ENCODE data around the gene MAP7D3.

Gene MAP7D3

GRCh38 chrX:136185401-136186022 lies 65.7 kb downstream of the MAP7D3 start:
- H3K4me3 ChIP-seq (ENCODE audit: low read length): peak overlapping the region; percentile 1
- TF ChIP-seq CTCF (conservative IDR thresholded peaks at IDR 0.05; ENCODE audit: low read depth, low read length): no peak
- DNase-seq (ENCODE audit: low read depth): peak; percentile 72

DNA sequence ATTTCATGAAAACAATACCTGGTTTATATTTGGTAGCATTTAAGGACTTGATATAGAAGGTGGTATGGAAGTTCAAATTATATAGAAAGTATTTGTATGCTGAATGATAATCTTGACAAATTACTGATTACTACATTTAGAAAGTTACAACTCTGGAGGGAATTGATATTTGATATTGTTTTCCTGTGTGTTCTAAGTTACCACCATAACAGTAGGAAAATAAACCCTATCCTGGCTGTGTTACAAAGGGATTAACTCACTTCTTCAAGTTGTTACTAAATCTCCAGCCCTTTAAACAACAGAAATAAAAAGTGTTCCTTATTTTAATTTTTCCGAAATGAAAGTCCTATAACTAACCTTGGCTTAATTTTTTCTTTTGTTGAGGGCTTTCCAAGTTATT lies 67.3 kb downstream of the MAP7D3 start:
- no peak for DNase-seq (ENCODE audit: low read depth)
- TF ChIP-seq CTCF (conservative IDR thresholded peaks at IDR 0.05; ENCODE audit: low read depth, low read length): no peak
- no peak overlapping the region for H3K4me3 ChIP-seq (ENCODE audit: low read length)

DNA sequence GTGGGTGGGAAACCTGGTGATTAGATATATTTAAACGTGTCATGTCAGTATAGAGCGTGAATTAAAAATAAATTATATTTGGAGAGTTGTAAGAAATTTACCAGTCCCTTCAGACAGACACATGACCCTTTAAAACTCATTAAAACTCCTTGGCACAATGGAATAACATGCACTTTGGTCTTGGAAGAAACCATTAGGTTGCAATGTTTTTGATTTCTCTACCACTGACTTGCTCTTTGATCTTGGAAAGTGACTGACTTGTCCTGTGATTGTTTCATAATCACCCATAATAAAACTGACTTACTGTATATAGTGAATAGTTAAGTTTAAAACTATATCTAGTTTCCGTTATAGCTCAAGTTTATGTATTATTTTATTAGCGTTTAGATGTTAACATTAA lies 68.0 kb downstream of the MAP7D3 start:
- TF ChIP-seq CTCF (conservative IDR thresholded peaks at IDR 0.05; ENCODE audit: low read depth, low read length): no peak
- H3K4me3 ChIP-seq (ENCODE audit: low read length): no peak overlapping the region
- no peak for DNase-seq (ENCODE audit: low read depth)

- TF ChIP-seq CTCF (conservative IDR thresholded peaks at IDR 0.05; ENCODE audit: low read depth, low read length): no peak
- no peak for DNase-seq (ENCODE audit: low read depth)
- no peak overlapping the region for H3K4me3 ChIP-seq (ENCODE audit: low read length)
Observed at GRCh38 chrX:136182414-136182813, 68.8 kb downstream of the MAP7D3 start.

- no peak for TF ChIP-seq CTCF (conservative IDR thresholded peaks at IDR 0.05; ENCODE audit: low read depth, low read length)
- no peak overlapping the region for H3K4me3 ChIP-seq (ENCODE audit: low read length)
- DNase-seq (ENCODE audit: low read depth): no peak
Observed at GRCh38 chrX:136179133-136179532, 72.1 kb downstream of the MAP7D3 start.

DNA sequence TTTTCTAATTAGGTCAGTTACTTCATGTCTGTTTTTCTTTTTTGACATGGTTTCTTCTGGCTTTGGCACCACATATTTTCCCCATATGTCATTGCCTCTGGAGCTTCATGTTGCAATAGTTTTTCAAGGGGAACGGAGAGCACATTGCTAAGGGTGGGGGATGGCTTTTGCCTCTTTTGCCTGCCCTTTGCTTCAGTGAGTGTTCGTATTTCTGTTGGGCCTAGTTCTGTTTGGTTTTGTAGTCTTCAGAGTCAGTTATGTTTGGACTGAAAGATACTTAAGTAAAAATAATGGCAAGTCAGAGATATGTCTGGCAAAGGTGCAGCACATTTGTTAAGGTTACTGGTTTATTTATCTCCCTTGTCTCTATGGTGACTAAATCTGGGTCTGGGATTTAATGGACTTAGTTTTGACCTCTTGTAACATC lies 74.8 kb downstream of the MAP7D3 start:
- TF ChIP-seq CTCF (conservative IDR thresholded peaks at IDR 0.05; ENCODE audit: low read depth, low read length): no peak
- DNase-seq (ENCODE audit: low read depth): no peak
- no peak overlapping the region for H3K4me3 ChIP-seq (ENCODE audit: low read length)

- no peak overlapping the region for H3K4me3 ChIP-seq (ENCODE audit: low read length)
- no peak for TF ChIP-seq CTCF (conservative IDR thresholded peaks at IDR 0.05; ENCODE audit: low read depth, low read length)
- DNase-seq (ENCODE audit: low read depth): no peak
Observed at GRCh38 chrX:136171420-136171819, 79.8 kb downstream of the MAP7D3 start.
